DOHH2 (cell line): ENCODE measurements around the gene GPR78.

ENCODE experiments used
- H3F3A ChIP-seq: fragments of 200-600 bp; sonication (generic), shearing (Covaris generic); 2 replicates; pipeline ENCODE4 v1.6.0; 2016; ENCODE audit warnings: antibody characterized with exemption, mild to moderate bottlenecking; ENCODE audit not compliant: control insufficient read depth, insufficient read depth
- H3K27ac ChIP-seq: fragments of 200-600 bp; sonication (generic); 2 replicates; pipeline ENCODE4 v1.5.1; 2014; ENCODE audit warnings: low read depth, mild to moderate bottlenecking, low read length, moderate library complexity
- H3K27me3 ChIP-seq: fragments of 200-600 bp; sonication (generic); 2 replicates; pipeline ENCODE4 v1.6.1; 2014; ENCODE audit warnings: mild to moderate bottlenecking, low read length, mixed read lengths; ENCODE audit not compliant: control insufficient read depth
- H3K36me3 ChIP-seq: fragments of 200-600 bp; sonication (generic); 2 replicates; pipeline ENCODE4 v1.6.1; 2014; ENCODE audit warnings: mild to moderate bottlenecking, low read length, moderate library complexity, mixed read lengths; ENCODE audit not compliant: control insufficient read depth
- H3K4me1 ChIP-seq: fragments of 200-600 bp; sonication (generic); 2 replicates; pipeline ENCODE4 v1.6.1; 2014; ENCODE audit warnings: mild to moderate bottlenecking, low read length, mixed read lengths; ENCODE audit not compliant: control insufficient read depth
- H3K4me2 ChIP-seq: fragments of 200-600 bp; sonication (generic); 2 replicates; pipeline ENCODE4 v1.6.0; 2014; ENCODE audit warnings: mild to moderate bottlenecking, low read length, moderate library complexity
- H3K4me3 ChIP-seq: fragments of 200-600 bp; sonication (generic); 2 replicates; pipeline ENCODE4 v1.5.1; 2014; ENCODE audit warnings: mild to moderate bottlenecking, low read length, mixed read lengths
- H3K79me2 ChIP-seq: fragments of 200-600 bp; sonication (generic); 2 replicates; pipeline ENCODE4 v1.6.1; 2014; ENCODE audit warnings: mild to moderate bottlenecking, low read length, mixed read lengths; ENCODE audit not compliant: control insufficient read depth
- H3K9me2 ChIP-seq: fragments of 200-600 bp; sonication (generic); replicated peaks from 2 replicates; pipeline ENCODE4 v1.6.1; 2014; ENCODE audit warnings: mild to moderate bottlenecking, low read length, mixed read lengths; ENCODE audit not compliant: control insufficient read depth
- H3K9me3 ChIP-seq: fragments of 200-600 bp; sonication (generic); 2 replicates; pipeline ENCODE4 v1.6.1; 2014; ENCODE audit warnings: antibody characterized with exemption, low read length, mixed read lengths; ENCODE audit not compliant: control insufficient read depth, insufficient read depth
- H4K20me1 ChIP-seq: fragments of 200-600 bp; sonication (generic); 2 replicates; pipeline ENCODE4 v1.6.0; 2014; ENCODE audit warnings: low read depth, mild to moderate bottlenecking, antibody characterized with exemption, low read length, moderate library complexity; ENCODE audit not compliant: control insufficient read depth, insufficient read depth
- EZH2phosphoT487 ChIP-seq: fragments of 200-600 bp; sonication (generic); IDR thresholded peaks from 2 replicates; pipeline ENCODE4 v1.6.1; 2017; ENCODE audit warnings: borderline replicate concordance, mild to moderate bottlenecking, antibody characterized with exemption, low read length, moderate library complexity, mixed read lengths
- TF ChIP-seq, protein P1 (sequence below): fragments of 200-600 bp; sonication (generic); IDR thresholded peaks from one replicate; pipeline ENCODE4 v1.5.1; 2014; ENCODE audit warnings: antibody characterized with exemption, mild to moderate bottlenecking, low read depth, low read length; ENCODE audit not compliant: poor library complexity, severe bottlenecking

The GPR78 gene

DNA sequence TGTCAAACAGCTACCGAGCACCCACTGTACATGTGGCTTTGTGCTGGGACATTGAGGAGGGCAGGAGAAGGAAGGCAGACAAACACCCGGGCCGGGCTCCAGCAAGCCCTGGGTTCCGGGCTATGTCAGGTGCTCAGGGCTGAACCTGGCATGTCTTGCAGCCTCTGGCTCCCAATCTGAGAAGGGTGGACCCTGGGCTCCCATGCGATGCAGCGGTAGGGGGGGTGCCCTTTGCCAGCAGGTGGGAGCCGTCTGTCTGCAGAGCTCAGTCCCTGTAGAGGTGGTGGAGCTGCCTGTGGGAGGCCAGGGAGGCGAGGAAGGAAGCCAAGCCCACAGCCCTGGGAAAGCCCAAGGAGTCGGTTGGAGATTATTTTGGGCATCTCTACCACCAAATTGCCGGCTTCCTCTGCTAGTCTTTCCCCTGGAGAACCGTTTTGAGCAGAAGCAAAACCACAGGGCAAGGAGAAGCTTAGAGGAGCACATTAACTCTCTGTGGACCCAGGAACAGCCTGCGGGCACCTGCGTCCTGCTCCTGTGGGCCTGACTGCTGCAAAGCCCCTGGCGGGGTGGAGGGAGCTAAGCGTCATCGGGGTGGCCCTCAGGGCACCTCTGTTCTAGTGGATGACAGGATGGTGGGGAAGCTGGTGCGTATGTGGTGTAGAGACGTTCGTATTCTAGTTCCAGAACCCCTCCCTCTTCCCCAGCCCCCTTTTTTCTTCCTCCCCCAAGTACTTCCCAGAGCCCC lies 22.7 kb downstream of the GPR78 start:
- Histone ChIP-seq H3K4me1 (no peaks in the 10 kb centered on the region), H3K27me3 (no peaks in the 10 kb centered on the region), H3K9me2 (no peaks in the 10 kb centered on the region), H3K79me2 (no peaks in the 10 kb centered on the region), H3K4me3 (no peak overlapping the region), H3K36me3 (no peaks in the 10 kb centered on the region), H3F3A (no peaks in the 10 kb centered on the region), H4K20me1 (no peaks in the 10 kb centered on the region), H3K9me3 (no peaks in the 10 kb centered on the region), H3K27ac (no peak overlapping the region), H3K4me2 (no peak overlapping the region)
- no peak for TF ChIP-seq EZH2phosphoT487
- TF ChIP-seq, protein P1, sequence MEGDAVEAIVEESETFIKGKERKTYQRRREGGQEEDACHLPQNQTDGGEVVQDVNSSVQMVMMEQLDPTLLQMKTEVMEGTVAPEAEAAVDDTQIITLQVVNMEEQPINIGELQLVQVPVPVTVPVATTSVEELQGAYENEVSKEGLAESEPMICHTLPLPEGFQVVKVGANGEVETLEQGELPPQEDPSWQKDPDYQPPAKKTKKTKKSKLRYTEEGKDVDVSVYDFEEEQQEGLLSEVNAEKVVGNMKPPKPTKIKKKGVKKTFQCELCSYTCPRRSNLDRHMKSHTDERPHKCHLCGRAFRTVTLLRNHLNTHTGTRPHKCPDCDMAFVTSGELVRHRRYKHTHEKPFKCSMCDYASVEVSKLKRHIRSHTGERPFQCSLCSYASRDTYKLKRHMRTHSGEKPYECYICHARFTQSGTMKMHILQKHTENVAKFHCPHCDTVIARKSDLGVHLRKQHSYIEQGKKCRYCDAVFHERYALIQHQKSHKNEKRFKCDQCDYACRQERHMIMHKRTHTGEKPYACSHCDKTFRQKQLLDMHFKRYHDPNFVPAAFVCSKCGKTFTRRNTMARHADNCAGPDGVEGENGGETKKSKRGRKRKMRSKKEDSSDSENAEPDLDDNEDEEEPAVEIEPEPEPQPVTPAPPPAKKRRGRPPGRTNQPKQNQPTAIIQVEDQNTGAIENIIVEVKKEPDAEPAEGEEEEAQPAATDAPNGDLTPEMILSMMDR = no peak

DNA sequence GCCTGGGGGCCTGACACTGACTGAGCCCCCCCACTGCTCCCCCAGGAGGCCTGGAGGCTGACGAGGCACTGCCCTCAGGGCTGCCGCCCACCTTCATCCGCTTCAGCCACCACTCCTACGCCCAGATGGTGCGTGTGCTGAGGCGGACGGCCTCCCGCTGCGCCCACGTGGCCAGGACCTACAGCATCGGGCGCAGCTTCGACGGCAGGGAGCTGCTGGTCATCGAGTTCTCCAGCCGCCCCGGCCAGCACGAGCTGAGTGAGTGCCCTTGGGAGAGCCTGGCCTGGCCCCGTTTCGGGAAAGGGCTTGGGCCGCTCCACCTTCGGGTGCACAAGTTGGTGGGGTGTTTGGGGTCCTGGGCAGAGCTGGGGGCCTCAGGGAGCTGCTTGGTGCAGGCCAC lies 23.7 kb downstream of the GPR78 start:
- H3K27ac ChIP-seq = no peak overlapping the region
- TF ChIP-seq, protein P1 = no peak
- H3K9me3 ChIP-seq = no peaks in the 10 kb centered on the region
- H3K9me2 ChIP-seq = no peaks in the 10 kb centered on the region
- H3K27me3 ChIP-seq = no peaks in the 10 kb centered on the region
- H3K4me3 ChIP-seq = no peak overlapping the region
- H4K20me1 ChIP-seq = no peaks in the 10 kb centered on the region
- no peaks in the 10 kb centered on the region for H3K79me2 ChIP-seq
- H3K4me2 ChIP-seq = no peak overlapping the region
- no peaks in the 10 kb centered on the region for H3K36me3 ChIP-seq
- H3F3A ChIP-seq = no peaks in the 10 kb centered on the region
- no peaks in the 10 kb centered on the region for H3K4me1 ChIP-seq

DNA sequence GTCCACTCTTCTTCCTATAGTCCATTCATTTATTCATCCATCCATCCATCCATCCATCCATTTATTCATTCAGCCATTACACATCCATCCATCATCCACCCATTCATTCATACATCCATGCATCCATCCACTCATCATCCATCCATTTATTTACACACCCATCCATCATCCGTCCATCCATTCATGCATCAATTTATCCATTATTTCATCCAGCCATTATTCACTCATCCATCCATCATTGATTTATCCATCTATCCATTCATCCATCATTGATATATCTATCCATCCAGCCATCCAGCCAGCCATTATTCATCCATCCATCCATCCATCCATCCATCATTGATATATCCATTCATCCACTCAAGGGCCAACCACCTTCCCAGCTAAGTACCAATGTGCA lies 25.1 kb downstream of the GPR78 start:
- H3K79me2 ChIP-seq = no peaks in the 10 kb centered on the region
- H4K20me1 ChIP-seq = no peaks in the 10 kb centered on the region
- no peak overlapping the region for H3K4me3 ChIP-seq
- no peak for TF ChIP-seq EZH2phosphoT487
- TF ChIP-seq, protein P1 = no peak
- no peaks in the 10 kb centered on the region for H3K36me3 ChIP-seq
- H3K27me3 ChIP-seq = no peaks in the 10 kb centered on the region
- H3K27ac ChIP-seq = no peak overlapping the region
- no peaks in the 10 kb centered on the region for H3K4me1 ChIP-seq
- no peaks in the 10 kb centered on the region for H3F3A ChIP-seq
- no peaks in the 10 kb centered on the region for H3K9me3 ChIP-seq
- H3K9me2 ChIP-seq = no peaks in the 10 kb centered on the region
- H3K4me2 ChIP-seq = no peak overlapping the region

DNA sequence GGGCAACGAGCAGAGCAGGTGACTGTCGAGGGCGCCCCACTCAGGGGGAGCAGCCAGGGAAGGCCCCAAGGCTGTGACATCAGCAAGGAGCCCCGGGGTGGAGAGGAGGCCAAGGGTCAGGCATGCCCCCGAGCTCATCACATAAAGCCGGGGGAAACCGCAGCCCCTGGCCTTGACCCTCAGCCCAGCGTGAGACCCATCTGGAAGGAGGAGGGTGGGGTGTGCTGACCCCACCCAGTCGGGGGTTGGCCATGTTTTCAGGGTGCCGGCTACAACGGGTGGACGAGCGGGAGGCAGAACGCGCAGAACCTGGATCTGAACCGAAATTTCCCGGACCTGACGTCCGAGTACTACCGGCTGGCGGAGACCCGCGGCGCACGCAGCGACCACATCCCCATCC lies 26.3 kb downstream of the GPR78 start:
- TF ChIP-seq EZH2phosphoT487 = no peak
- TF ChIP-seq, protein P1 = no peak
- Histone ChIP-seq H3K4me3 (no peak overlapping the region), H3K36me3 (no peaks in the 10 kb centered on the region), H4K20me1 (no peaks in the 10 kb centered on the region), H3K27ac (no peak overlapping the region), H3K9me3 (no peaks in the 10 kb centered on the region), H3K9me2 (no peaks in the 10 kb centered on the region), H3K4me1 (no peaks in the 10 kb centered on the region), H3K79me2 (no peaks in the 10 kb centered on the region), H3K27me3 (no peaks in the 10 kb centered on the region), H3F3A (no peaks in the 10 kb centered on the region), H3K4me2 (no peak overlapping the region)
